ENCODE results near the gene PDE6G. TPM values are rescaled to one million over a fixed set of nuclear protein-coding genes. Genes with fewer than 3 reads are reported as not detected.
"Not testable (repeated sequence)": the region's sequence is repeated elsewhere in the genome, so short reads cannot be mapped to it uniquely, and the experiment has no call there.

Gene PDE6G
- total RNA-seq, 2 experiments from 2014 or later, result 47.8 to 57.1 TPM

DNA sequence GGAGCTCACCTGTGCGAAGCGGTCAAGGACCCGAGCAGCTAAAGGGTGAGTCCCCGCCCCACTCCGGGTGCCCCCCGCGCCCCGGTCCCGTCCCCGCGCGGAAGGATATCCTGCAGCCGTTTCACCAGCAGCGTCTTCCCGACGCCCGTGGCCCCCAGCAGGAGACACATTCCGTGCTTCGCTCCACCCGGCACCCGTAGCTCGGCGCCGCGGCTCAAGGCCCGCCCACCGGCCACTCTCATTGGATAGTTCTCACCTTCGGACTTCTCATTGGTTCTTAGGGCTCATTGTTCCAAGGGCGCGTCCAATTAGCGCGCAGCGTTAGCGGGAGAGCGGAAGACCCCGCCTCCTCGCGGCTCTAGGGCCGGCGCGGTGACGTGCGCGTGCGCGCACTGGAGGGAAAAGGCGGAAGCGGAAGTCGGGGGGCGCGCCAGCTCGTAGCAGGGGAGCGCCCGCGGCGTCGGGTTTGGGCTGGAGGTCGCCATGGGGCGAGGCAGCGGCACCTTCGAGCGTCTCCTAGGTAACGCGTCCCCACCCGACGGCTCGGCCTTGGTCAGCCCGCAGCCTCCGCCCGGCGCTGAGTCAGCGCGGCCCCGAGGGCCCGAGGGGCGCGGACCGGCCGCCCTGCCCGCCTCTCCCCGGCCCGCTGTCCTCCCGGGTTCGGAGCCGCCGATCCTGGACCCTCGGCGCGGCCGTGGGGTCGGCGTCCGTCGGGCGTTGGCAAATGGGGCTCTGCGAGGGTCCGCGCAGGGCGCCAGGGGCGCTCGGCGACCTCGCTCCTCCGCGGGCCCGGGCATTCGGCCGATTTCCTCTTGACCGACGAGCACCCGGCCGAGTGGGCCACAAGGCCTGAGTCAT, 27.5 kb upstream of the PDE6G start, which contains the start of the genes ARL16 and HGS:
Gene ARL16 (minus strand): TSS at position 214 of the 858 bp plus-strand sequence. CDS start 44 bp downstream, at position 170.
Gene HGS (plus strand): TSS at position 428 of the 858 bp plus-strand sequence. CDS start 56 bp downstream, at position 484.
- ATAC-seq (ENCODE audit: low read depth) (peak; percentile 98), DNase-seq (peak; percentile 98)
- POLR2A ChIA-PET, result interaction anchor here (0.6 to 4.5 kb wide), 24 partner anchors 9 to 1395 kb away, joined by 3 to 69 read pairs (median 5); partner anchors contain the start of genes ACTG1, ARHGDIA, CCDC137 and FASN
- Mint-ChIP-seq H3K27ac (peak within 1 kb of the TSS; percentile 90), H3K4me1 (peaks cover 24% of the 10 kb centered on the region), H3K36me3 (peaks cover 12% of the 10 kb centered on the region), H3K9me3 (no peaks in the 10 kb centered on the region), H3K27me3 (no peaks in the 10 kb centered on the region), H3K4me3 (peak within 1 kb of the TSS; percentile 98)

DNA sequence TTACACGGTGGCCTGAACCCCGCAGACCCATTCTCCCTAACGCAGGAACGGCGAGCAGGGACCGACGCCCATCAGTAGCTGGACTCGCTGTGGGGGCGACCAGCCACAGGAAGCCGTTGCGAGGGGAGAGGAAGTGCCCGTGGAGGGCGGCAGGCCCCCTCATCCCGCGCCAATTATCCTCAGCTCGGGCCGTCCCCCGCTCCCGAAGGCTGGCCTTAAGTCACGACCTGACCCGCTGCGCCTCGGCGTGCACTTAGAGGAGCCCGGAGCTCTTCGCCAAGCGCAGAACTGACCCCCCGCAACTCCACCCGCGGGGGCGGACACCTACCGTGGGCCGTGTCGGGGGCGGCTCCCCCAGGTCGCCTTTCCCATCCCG, 26.9 kb upstream of the PDE6G start:
- POLR2A ChIA-PET, result interaction anchor here (0.6 to 4.5 kb wide), 24 partner anchors 8 to 1394 kb away, joined by 3 to 69 read pairs (median 5); partner anchors contain the start of genes ACTG1, ARHGDIA, CCDC137 and FASN
- H3K27ac Mint-ChIP-seq, result peak overlapping the region; percentile 77
- no peaks in the 10 kb centered on the region for H3K9me3 Mint-ChIP-seq
- H3K27me3 Mint-ChIP-seq, result no peaks in the 10 kb centered on the region
- ATAC-seq (ENCODE audit: low read depth), result peak; percentile 28
- peak overlapping the region; percentile 98 for H3K4me3 Mint-ChIP-seq
- peaks cover 10% of the 10 kb centered on the region for H3K36me3 Mint-ChIP-seq
- DNase-seq, result no peak
- H3K4me1 Mint-ChIP-seq, result peaks cover 24% of the 10 kb centered on the region

DNA sequence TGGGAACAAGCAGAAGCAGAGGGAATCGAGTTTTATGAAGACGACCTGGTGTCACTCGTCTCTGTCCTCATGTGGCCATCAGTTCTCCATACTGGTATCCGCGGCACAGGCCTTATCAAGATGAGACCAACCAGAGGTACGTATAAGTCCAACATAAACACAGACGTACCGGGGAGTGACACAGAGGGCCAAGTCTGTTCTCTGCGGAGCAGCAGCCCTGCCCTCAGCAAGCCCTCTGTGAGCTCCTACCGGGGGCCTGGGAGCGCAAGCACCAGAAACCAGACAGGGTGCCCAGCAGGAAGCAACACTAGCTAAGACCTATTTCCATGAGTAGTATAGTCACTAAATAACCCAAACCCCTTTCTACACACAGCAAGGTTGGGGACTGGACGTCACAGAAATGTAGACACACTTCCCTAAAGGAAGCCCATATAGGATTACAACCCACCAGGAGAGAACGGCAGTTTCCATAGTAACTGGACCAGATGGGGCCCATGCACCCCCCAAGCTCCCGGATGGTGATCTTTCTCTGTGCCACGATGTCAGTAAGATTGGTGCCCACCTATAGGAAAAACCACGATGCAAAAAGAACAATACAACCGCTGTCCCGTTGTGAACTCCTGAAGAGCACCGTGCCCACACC, 26.3 kb upstream of the PDE6G start:
- Mint-ChIP-seq H3K4me3 (peak overlapping the region; percentile 98), H3K9me3 (no peaks in the 10 kb centered on the region), H3K4me1 (peaks cover 24% of the 10 kb centered on the region), H3K36me3 (peaks cover 10% of the 10 kb centered on the region), H3K27me3 (no peaks in the 10 kb centered on the region), H3K27ac (peak overlapping the region; percentile 77)
- DNase-seq (no peak), ATAC-seq (ENCODE audit: low read depth) (no peak)
- POLR2A ChIA-PET, result interaction anchor here (0.6 to 4.5 kb wide), 15 partner anchors 8 to 1393 kb away, joined by 3 to 69 read pairs (median 6); partner anchors contain the start of genes CCDC137, MCRIP1, MRPL12 and NPLOC4

GRCh38 chr17:81681672-81682071, 25.3 kb upstream of the PDE6G start:
- POLR2A ChIA-PET, result interaction anchor here (3.7 to 4.5 kb wide), 2 partner anchors 15 to 21 kb away, joined by 54 to 69 read pairs; partner anchors contain the start of genes CCDC137, MRPL12 and OXLD1
- peaks cover 22% of the 10 kb centered on the region for H3K4me1 Mint-ChIP-seq
- H3K4me3 Mint-ChIP-seq, result no peak overlapping the region
- peaks cover 5% of the 10 kb centered on the region for H3K36me3 Mint-ChIP-seq
- no peaks in the 10 kb centered on the region for H3K27me3 Mint-ChIP-seq
- H3K9me3 Mint-ChIP-seq, result no peaks in the 10 kb centered on the region
- no peak for ATAC-seq (ENCODE audit: low read depth)
- DNase-seq, result no peak
- H3K27ac Mint-ChIP-seq, result no peak overlapping the region

- ATAC-seq (ENCODE audit: low read depth) (no peak), DNase-seq (no peak)
- Mint-ChIP-seq H3K4me1 (peaks cover 16% of the 10 kb centered on the region), H3K27ac (no peak overlapping the region), H3K27me3 (no peaks in the 10 kb centered on the region), H3K4me3 (no peak overlapping the region), H3K9me3 (no peaks in the 10 kb centered on the region), H3K36me3 (peaks cover 1% of the 10 kb centered on the region)
- POLR2A ChIA-PET, result interaction anchor here (0.7 to 1.4 kb wide), 5 partner anchors 10 to 59 kb away, joined by 3 to 4 read pairs (median 3); partner anchors contain the start of genes CCDC137, MRPL12 and OXLD1
Measured at GRCh38 chr17:81680150-81680549, 23.8 kb upstream of the PDE6G start.

DNA sequence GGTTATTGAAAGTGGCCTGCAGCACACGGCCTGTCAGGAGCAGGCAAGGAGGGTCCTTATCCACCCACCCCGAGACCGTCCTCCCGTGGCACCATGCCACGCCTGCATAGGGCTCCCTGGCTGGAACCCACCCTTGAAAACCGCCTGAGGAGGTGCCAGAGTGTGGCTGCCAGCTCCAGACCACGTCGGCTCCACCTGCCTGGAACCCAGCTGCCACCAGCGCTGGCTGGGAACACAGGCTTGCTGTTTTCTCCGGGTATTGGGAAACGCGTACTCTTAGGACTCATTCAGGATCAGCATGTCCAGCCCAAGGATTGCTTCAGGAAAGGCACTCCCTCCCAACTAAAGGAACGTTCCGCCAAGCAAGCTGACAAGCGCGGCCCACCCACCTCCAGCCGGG, 20.6 kb upstream of the PDE6G start:
- peaks cover 2% of the 10 kb centered on the region for H3K4me1 Mint-ChIP-seq
- ATAC-seq (ENCODE audit: low read depth) (no peak), DNase-seq (no peak)
- H3K9me3 Mint-ChIP-seq, result no peaks in the 10 kb centered on the region
- H3K27me3 Mint-ChIP-seq, result no peaks in the 10 kb centered on the region
- no peak overlapping the region for H3K27ac Mint-ChIP-seq
- POLR2A ChIA-PET, result interaction anchor here (0.6 to 0.8 kb wide), 2 partner anchors 35 to 1101 kb away, joined by 3 to 4 read pairs; no protein-coding TSS in a partner anchor
- peaks cover 3% of the 10 kb centered on the region for H3K36me3 Mint-ChIP-seq
- no peak overlapping the region for H3K4me3 Mint-ChIP-seq

- H3K9me3 Mint-ChIP-seq; DNase-seq; H3K27ac Mint-ChIP-seq; H3K36me3 Mint-ChIP-seq; H3K4me3 Mint-ChIP-seq; H3K4me1 Mint-ChIP-seq; ATAC-seq (ENCODE audit: low read depth); H3K27me3 Mint-ChIP-seq: not testable (repeated sequence)
- POLR2A ChIA-PET, result interaction anchor here (0.6 to 2.8 kb wide), 3 partner anchors 7 to 27 kb away, joined by 3 to 9 read pairs (median 4); partner anchors contain the start of genes ARL16 and HGS
Measured at GRCh38 chr17:81675515-81676221, 19.3 kb upstream of the PDE6G start.

GRCh38 chr17:81673561-81674258, 17.4 kb upstream of the PDE6G start:
- H3K36me3 Mint-ChIP-seq, result peaks cover 7% of the 10 kb centered on the region
- POLR2A ChIA-PET, result interaction anchor here (2.8 kb wide), 1 partner anchor 9 kb away, joined by 9 read pairs; the partner anchor contains the start of genes ARL16 and HGS
- no peaks in the 10 kb centered on the region for H3K27me3 Mint-ChIP-seq
- no peak overlapping the region for H3K4me3 Mint-ChIP-seq
- no peak for ATAC-seq (ENCODE audit: low read depth)
- no peak for DNase-seq
- H3K27ac Mint-ChIP-seq, result no peak overlapping the region
- no peaks in the 10 kb centered on the region for H3K9me3 Mint-ChIP-seq
- H3K4me1 Mint-ChIP-seq, result peaks cover 3% of the 10 kb centered on the region

DNA sequence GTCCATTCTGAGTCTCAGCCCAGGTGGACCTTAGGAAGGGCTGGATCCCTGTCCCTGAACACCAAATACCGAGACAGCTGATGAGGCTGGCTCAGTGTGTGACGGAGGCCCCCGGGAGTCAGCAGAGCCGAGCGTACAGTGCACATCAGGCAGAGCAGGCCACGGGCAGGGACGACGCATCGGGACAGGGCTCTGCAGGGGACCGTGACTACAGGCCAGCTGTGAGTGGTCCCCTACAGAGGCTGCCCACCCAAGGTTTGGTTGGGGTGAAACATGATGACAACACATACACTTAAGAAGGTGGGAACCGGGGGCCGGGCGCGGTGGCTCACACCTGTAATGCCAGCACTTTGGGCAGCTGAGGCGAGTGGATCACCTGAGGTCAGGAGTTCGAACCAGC, 16.6 kb upstream of the PDE6G start:
- H3K9me3 Mint-ChIP-seq, result no peaks in the 10 kb centered on the region
- H3K4me3 Mint-ChIP-seq, result no peak overlapping the region
- peaks cover 10% of the 10 kb centered on the region for H3K36me3 Mint-ChIP-seq
- H3K27me3 Mint-ChIP-seq, result no peaks in the 10 kb centered on the region
- no peak for DNase-seq
- peaks cover 10% of the 10 kb centered on the region for H3K4me1 Mint-ChIP-seq
- no peak overlapping the region for H3K27ac Mint-ChIP-seq
- POLR2A ChIA-PET, result interaction anchor here (1.1 kb wide), 1 partner anchor 11 kb away, joined by 3 read pairs; the partner anchor contains the start of genes ARL16 and HGS
- ATAC-seq (ENCODE audit: low read depth), result no peak

DNA sequence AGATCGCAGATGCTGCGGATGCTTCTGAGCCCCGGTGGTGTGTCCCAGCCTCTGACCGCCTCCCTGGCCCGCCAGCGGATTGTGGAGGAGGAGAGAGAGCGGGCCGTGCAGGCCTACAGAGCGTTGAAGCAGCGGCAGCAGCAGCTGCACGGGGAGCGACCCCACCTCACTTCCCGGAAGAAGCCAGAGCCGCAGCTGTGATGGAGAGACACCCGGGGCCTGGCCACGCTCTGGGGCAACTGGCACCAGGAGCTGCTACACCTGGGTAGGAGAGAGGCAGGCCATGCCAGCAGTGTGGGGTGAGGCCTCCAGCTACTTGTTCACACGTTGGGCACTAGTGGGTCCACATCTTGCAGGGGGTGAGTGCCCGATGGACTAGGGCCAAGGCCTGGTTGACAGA, 16.2 kb upstream of the PDE6G start:
- Mint-ChIP-seq H3K27ac (no peak overlapping the region), H3K9me3 (no peaks in the 10 kb centered on the region), H3K4me3 (no peak overlapping the region), H3K36me3 (peaks cover 13% of the 10 kb centered on the region), H3K27me3 (no peaks in the 10 kb centered on the region), H3K4me1 (peaks cover 14% of the 10 kb centered on the region)
- POLR2A ChIA-PET, result interaction anchor here (1.1 kb wide), 1 partner anchor 11 kb away, joined by 3 read pairs; the partner anchor contains the start of genes ARL16 and HGS
- ATAC-seq (ENCODE audit: low read depth) (no peak), DNase-seq (no peak)

DNA sequence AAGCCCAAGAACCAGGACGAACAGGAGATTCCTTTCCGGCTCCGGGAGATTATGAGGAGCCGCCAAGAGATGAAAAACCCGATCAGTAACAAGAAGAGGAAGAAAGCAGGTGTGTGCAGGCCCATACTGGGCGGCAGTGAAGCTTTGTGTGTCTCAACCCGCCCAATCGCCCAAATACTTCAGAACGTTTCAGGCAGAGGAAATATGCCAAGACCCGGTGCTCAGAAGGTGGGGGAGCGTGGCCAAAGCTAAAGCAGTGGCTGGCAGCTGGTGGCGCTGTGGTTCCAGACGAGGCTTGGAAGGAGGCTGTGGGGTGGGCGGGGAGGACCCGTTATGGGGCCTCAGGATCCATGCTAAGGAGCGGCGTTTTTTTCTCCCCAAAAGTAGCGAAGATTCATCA, 11.4 kb upstream of the PDE6G start:
- no peaks in the 10 kb centered on the region for H3K27me3 Mint-ChIP-seq
- no peaks in the 10 kb centered on the region for H3K9me3 Mint-ChIP-seq
- peaks cover 37% of the 10 kb centered on the region for H3K4me1 Mint-ChIP-seq
- peak overlapping the region; percentile 56 for H3K27ac Mint-ChIP-seq
- ATAC-seq (ENCODE audit: low read depth) (no peak), DNase-seq (no peak)
- H3K36me3 Mint-ChIP-seq, result peaks cover 18% of the 10 kb centered on the region
- H3K4me3 Mint-ChIP-seq, result peak overlapping the region; percentile 90
- POLR2A ChIA-PET, result interaction anchor here (0.7 to 4.2 kb wide), 4 partner anchors 16 to 35 kb away, joined by 4 to 54 read pairs (median 6); partner anchors contain the start of genes ARL16, HGS, MRPL12 and NPLOC4
